Skeletal muscle satellite cell (primary cell): ENCODE measurements around the gene AFF3.

Experiments used
- H3K27me3 ChIP-seq: 2 replicates; pipeline ENCODE4 v1.7.0; 2013; ENCODE audit warnings: low read length; ENCODE audit not compliant: control insufficient read depth, insufficient read depth
- H3K36me3 ChIP-seq: 2 replicates; pipeline ENCODE4 v1.7.0; 2013; ENCODE audit warnings: mild to moderate bottlenecking, control low read depth, low read length; ENCODE audit not compliant: insufficient read depth
- H3K4me1 ChIP-seq: 2 replicates; pipeline ENCODE4 v1.7.0; 2013; ENCODE audit warnings: low read length; ENCODE audit not compliant: control insufficient read depth, insufficient read depth
- H3K4me2 ChIP-seq: 2 replicates; pipeline ENCODE4 v1.7.0; 2013; ENCODE audit warnings: mild to moderate bottlenecking, low read length
- H3K4me3 ChIP-seq: 2 replicates; pipeline ENCODE4 v1.7.0; 2013; ENCODE audit warnings: low read length
- H3K9ac ChIP-seq: 2 replicates; pipeline ENCODE4 v1.7.0; 2013; ENCODE audit warnings: mild to moderate bottlenecking, low read depth, low read length, moderate library complexity
- H3K9me3 ChIP-seq: replicated peaks from 2 replicates; pipeline ENCODE4 v1.7.0; 2013; ENCODE audit warnings: mild to moderate bottlenecking, control low read depth, low read length

The AFF3 gene

GRCh38 chr2:99652862-99653261 lies 489.5 kb downstream of the AFF3 start:
- H3K9ac ChIP-seq, result no peak overlapping the region
- no peaks in the 10 kb centered on the region for H3K9me3 ChIP-seq
- H3K4me2 ChIP-seq, result no peak overlapping the region
- H3K27me3 ChIP-seq, result no peaks in the 10 kb centered on the region
- H3K4me3 ChIP-seq, result no peak overlapping the region
- no peaks in the 10 kb centered on the region for H3K36me3 ChIP-seq
- H3K4me1 ChIP-seq, result no peaks in the 10 kb centered on the region

GRCh38 chr2:99651930-99652670 lies 490.3 kb downstream of the AFF3 start:
- Histone ChIP-seq H3K4me3 (no peak overlapping the region), H3K9me3 (no peaks in the 10 kb centered on the region), H3K4me1 (no peaks in the 10 kb centered on the region), H3K27me3 (no peaks in the 10 kb centered on the region), H3K36me3 (no peaks in the 10 kb centered on the region), H3K9ac (no peak overlapping the region), H3K4me2 (no peak overlapping the region)

- Histone ChIP-seq H3K4me2 (no peak overlapping the region), H3K4me3 (no peak overlapping the region), H3K4me1 (no peaks in the 10 kb centered on the region), H3K36me3 (no peaks in the 10 kb centered on the region), H3K27me3 (no peaks in the 10 kb centered on the region), H3K9me3 (no peaks in the 10 kb centered on the region), H3K9ac (no peak overlapping the region)
Measured at GRCh38 chr2:99648906-99649789, 493.2 kb downstream of the AFF3 start.

- H3K4me1 ChIP-seq, result no peaks in the 10 kb centered on the region
- H3K4me2 ChIP-seq, result no peak overlapping the region
- H3K4me3 ChIP-seq, result no peak overlapping the region
- H3K27me3 ChIP-seq, result no peaks in the 10 kb centered on the region
- no peaks in the 10 kb centered on the region for H3K36me3 ChIP-seq
- no peak overlapping the region for H3K9ac ChIP-seq
- H3K9me3 ChIP-seq, result no peaks in the 10 kb centered on the region
Measured at GRCh38 chr2:99648178-99648844, 494.1 kb downstream of the AFF3 start.

GRCh38 chr2:99645960-99646359 lies 496.4 kb downstream of the AFF3 start:
- Histone ChIP-seq H3K4me1 (no peaks in the 10 kb centered on the region), H3K27me3 (no peaks in the 10 kb centered on the region), H3K4me3 (no peak overlapping the region), H3K4me2 (no peak overlapping the region), H3K9ac (no peak overlapping the region), H3K9me3 (no peaks in the 10 kb centered on the region), H3K36me3 (no peaks in the 10 kb centered on the region)

- Histone ChIP-seq H3K27me3 (no peaks in the 10 kb centered on the region), H3K4me3 (no peak overlapping the region), H3K36me3 (no peaks in the 10 kb centered on the region), H3K9ac (no peak overlapping the region), H3K4me1 (no peaks in the 10 kb centered on the region), H3K4me2 (no peak overlapping the region), H3K9me3 (no peaks in the 10 kb centered on the region)
Measured at GRCh38 chr2:99644419-99644787, 498.0 kb downstream of the AFF3 start.

- H3K9ac ChIP-seq, result no peak overlapping the region
- no peak overlapping the region for H3K4me3 ChIP-seq
- no peak overlapping the region for H3K4me2 ChIP-seq
- no peaks in the 10 kb centered on the region for H3K27me3 ChIP-seq
- no peaks in the 10 kb centered on the region for H3K4me1 ChIP-seq
- H3K9me3 ChIP-seq, result no peaks in the 10 kb centered on the region
- no peaks in the 10 kb centered on the region for H3K36me3 ChIP-seq
Measured at GRCh38 chr2:99643787-99644418, 498.5 kb downstream of the AFF3 start.

GRCh38 chr2:99641999-99642398 lies 500.4 kb downstream of the AFF3 start:
- Histone ChIP-seq H3K4me3 (no peak overlapping the region), H3K9ac (no peak overlapping the region), H3K4me1 (no peaks in the 10 kb centered on the region)

GRCh38 chr2:99640635-99641151 lies 501.7 kb downstream of the AFF3 start:
- Histone ChIP-seq H3K4me3 (no peak overlapping the region), H3K36me3 (no peaks in the 10 kb centered on the region), H3K27me3 (no peaks in the 10 kb centered on the region), H3K9ac (no peak overlapping the region), H3K4me2 (no peak overlapping the region), H3K9me3 (no peaks in the 10 kb centered on the region), H3K4me1 (no peaks in the 10 kb centered on the region)

More at GRCh38 chr2:99641999-99642398, 500.4 kb downstream of the AFF3 start:
- Histone ChIP-seq H3K36me3 (no peaks in the 10 kb centered on the region), H3K4me2 (no peak overlapping the region), H3K27me3 (no peaks in the 10 kb centered on the region), H3K9me3 (no peaks in the 10 kb centered on the region)

GRCh38 chr2:99638791-99639190 lies 503.6 kb downstream of the AFF3 start:
- Histone ChIP-seq H3K4me3 (no peak overlapping the region), H3K36me3 (no peaks in the 10 kb centered on the region), H3K27me3 (no peaks in the 10 kb centered on the region), H3K4me2 (no peak overlapping the region), H3K9ac (no peak overlapping the region), H3K4me1 (no peaks in the 10 kb centered on the region), H3K9me3 (no peaks in the 10 kb centered on the region)

GRCh38 chr2:99637159-99637697 lies 505.2 kb downstream of the AFF3 start:
- Histone ChIP-seq H3K4me1 (no peaks in the 10 kb centered on the region), H3K27me3 (no peaks in the 10 kb centered on the region), H3K9ac (no peak overlapping the region), H3K36me3 (no peaks in the 10 kb centered on the region), H3K4me2 (no peak overlapping the region), H3K4me3 (no peak overlapping the region), H3K9me3 (no peaks in the 10 kb centered on the region)
